Fibroblast of the conjunctiva (primary cell): ENCODE measurements around the gene PLD5.
"Not testable (repeated sequence)": the region's sequence is repeated elsewhere in the genome, so short reads cannot be mapped to it uniquely, and the experiment has no call there.

Experiments
- DNase-seq: peaks from one replicate; pipeline ENCODE4 v3.0.0-alpha.2; 2010; ENCODE audit warnings: low read depth

Gene PLD5

DNA sequence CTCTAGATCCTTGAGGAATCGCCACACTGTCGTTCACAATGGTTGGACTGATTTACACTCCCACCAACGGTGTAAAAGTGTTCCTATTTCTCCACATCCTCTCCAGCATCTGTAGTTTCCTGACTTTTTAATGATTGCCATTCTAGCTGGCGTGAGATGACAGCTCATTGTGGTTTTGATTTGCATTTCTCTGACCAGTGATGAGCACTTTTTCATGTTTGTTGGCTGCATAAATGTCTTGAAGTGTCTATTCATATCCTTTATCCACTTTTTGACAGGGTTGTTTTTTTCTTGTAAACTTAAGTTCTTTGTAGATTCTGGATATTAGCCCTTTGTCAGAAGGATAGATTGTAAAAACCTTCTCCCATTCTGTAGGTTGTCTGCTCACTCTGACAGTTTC is 465.9 kb downstream of the PLD5 start:
- not testable (repeated sequence) for DNase-seq

DNA sequence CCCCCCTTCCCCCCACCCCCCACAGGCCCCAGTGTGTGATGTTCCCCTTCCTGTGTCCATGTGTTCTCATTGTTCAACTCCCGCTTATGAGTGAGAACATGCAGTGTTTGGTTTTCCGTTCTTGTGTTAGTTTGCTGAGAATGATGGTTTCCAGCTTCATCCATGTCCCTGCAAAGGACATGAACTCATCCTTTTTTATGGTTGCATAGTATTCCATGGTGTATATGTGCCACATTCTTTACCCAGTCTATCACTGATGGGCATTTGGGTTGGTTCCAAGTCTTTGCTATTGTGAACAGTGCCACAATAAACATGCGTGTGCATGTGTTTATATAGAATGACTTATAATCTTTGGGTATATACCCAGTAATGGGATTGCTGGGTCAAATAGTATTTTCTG is 466.3 kb downstream of the PLD5 start:
- not testable (repeated sequence) for DNase-seq

DNA sequence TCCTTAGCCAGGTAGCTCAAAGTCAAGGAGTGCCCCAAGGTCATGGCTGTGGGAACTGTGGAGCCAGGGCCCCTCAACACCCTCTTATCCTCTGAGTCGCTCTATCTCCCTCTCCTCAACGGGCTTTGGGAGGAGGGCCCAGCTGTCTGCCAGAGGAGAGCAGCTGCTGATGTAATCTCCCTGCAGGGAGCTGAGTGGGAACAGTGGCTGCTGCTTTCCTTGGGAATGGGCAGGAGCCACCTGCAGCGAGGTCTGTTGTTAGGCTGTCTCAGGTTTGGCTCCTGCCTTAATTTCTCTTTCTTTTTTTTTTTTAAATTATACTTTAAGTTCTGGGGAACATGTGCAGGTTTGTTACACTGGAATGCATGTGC is 466.8 kb downstream of the PLD5 start:
- DNase-seq: no peak

DNA sequence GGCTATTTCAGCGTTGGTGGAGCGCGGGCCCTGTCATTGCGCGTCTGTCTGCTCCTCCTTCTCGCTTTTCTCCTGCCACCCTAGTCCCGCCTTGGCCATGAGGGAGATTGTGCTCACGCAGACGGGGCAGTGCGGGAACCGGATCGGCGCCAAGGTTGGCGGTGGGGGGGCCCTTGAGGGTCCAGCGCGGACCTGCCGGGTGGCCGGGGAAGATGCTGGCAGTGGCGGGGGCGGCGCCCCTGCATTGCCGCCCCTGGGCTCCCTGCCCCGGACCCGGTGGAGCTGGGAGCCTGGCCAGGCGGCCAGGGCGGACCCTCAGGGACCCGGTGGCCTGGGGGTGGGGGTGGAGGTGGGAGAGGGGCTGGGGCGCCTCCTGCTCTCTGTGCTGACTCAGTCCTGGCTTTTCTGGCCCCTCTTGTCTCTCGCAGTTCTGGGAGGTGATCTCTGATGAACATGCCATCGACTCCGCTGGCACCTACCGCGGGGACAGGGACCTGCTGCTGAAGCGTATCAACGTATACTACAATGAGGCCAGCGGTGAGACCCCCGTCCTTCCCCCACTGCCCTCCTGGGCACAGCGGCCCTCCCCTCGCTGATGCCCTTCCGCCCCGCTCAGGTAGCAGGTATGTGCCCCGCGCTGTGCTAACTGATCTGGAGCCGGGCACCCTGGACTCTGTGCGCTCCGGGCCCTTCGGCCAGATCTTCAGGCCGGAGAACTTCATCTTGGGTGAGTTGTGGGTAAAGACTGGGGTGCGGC is 467.3 kb downstream of the PLD5 start:
- DNase-seq: no peak

DNA sequence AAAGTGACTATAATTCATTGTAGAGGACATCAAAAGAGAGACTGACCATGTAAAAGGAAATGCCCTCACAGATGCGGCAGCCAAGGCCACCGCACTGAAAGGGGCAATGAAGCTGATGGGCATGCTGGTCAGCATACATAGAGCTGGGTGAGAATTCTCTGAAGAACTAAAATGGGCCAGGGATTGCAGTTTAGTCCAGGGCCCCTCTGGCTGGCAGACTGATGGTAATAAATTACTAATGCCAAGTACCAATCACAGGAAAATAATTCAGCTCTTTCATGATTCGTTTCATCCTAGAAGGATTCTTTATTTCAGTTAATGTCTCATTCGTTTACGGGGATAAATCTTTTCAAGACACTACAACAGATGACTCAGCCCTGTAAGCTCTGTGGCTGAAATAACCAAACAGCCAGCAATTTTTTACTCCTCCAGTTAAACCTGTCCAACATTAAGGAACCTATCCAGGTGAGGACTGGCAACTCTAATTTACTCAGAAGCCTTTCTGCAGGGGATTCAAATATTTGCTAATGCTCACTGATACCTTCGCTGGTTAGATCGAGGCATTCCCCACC is 468.7 kb downstream of the PLD5 start:
- DNase-seq: no peak

DNA sequence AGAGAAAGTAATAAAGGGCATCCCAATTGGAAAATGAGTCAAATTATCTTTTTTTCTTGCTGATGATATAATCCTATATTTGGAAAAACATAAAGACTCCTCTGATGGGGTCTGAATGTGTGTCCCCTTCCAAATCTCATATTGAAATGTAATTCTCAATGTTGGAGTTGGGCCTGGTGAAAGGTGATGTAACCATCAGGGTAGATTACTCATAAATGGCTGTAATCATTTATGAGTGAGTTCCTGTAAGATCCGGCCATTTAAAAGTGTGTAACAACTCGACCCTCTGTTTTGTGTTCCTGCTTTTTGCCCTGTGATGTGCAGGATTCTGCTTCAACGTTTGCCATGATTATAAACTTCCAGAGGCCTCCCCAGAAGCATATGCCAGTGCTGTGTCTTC is 481.3 kb downstream of the PLD5 start:
- no peak for DNase-seq

DNA sequence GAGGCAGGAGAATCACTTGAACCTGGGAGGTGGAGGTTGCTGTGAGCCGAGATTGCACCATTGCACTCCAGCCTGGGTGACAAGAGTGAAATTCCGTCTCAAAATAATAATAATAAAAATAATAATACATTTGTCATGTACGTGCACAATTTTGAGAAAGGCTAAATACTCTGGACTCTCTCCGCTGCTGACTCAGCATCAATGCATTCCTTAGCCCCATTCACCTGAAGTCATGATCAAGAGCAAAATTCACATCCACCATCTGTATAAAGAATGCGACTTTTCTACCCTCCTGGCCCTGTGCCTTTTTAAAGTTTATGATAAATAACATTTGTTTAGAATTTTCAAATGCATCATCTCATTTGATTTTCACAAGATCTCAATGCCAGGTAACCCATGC is 490.1 kb downstream of the PLD5 start:
- no peak for DNase-seq

DNA sequence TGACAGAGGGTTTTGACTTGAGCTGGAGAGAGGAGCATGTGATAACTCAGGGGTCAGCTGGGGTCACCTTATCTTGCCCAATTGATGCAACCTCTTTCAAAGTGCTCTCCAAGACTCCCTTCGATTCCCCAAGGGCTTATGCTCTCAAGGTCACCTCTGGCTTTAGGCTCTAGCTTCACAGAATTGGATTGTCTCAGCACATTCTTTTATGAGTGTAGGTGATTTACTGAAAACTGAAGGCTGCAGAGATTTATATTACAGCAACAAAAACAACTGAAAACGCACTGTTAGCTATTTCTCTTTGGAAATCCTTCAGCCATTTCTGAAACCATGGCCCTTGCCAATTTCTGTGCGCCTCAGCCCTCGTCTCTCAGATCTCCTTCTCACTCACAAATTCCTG is 491.1 kb downstream of the PLD5 start:
- no peak for DNase-seq
